Stimulated activated naive CD4-positive, alpha-beta T cell treated with Interleukin-2 at 50 U/mL for 16 hours (primary cell): ENCODE measurements around the gene LMNA.
"Not testable (repeated sequence)": the region's sequence is repeated elsewhere in the genome, so short reads cannot be mapped to it uniquely, and the experiment has no call there.

Experiments
- DNase-seq: peaks from one replicate; lab custom pipeline; 2025; lab: John Stamatoyannopoulos, UW

Gene LMNA

GRCh38 chr1:156114101-156114918, at the start of gene LMNA:
Gene LMNA (plus strand): TSS chr1:156114711. CDS start chr1:156114919, 208 bp downstream.
- DNase-seq, result peak; percentile 88

- DNase-seq, result no peak
Measured at GRCh38 chr1:156065212-156065611, 49.3 kb upstream of the LMNA start.

- DNase-seq, result no peak
Measured at GRCh38 chr1:156065871-156066270, 48.6 kb upstream of the LMNA start.

GRCh38 chr1:156067262-156067661, 47.2 kb upstream of the LMNA start:
- no peak for DNase-seq

GRCh38 chr1:156069490-156070455, 44.7 kb upstream of the LMNA start:
- no peak for DNase-seq

GRCh38 chr1:156070548-156070947, 44.0 kb upstream of the LMNA start:
- no peak for DNase-seq

- not testable (repeated sequence) for DNase-seq
Measured at GRCh38 chr1:156071332-156071816, 43.1 kb upstream of the LMNA start.

- no peak for DNase-seq
Measured at GRCh38 chr1:156072251-156072650, 42.3 kb upstream of the LMNA start.

- DNase-seq, result no peak
Measured at GRCh38 chr1:156073110-156073687, 41.3 kb upstream of the LMNA start.

GRCh38 chr1:156073740-156074139, 40.8 kb upstream of the LMNA start:
- no peak for DNase-seq

GRCh38 chr1:156074661-156075060, 39.9 kb upstream of the LMNA start:
- DNase-seq, result no peak

- no peak for DNase-seq
Measured at GRCh38 chr1:156075162-156075561, 39.3 kb upstream of the LMNA start.

- no peak for DNase-seq
Measured at GRCh38 chr1:156075775-156076204, 38.7 kb upstream of the LMNA start.

- no peak for DNase-seq
Measured at GRCh38 chr1:156076609-156077429, 37.7 kb upstream of the LMNA start.

GRCh38 chr1:156077430-156077760, 37.1 kb upstream of the LMNA start:
- no peak for DNase-seq

GRCh38 chr1:156078728-156079127, 35.8 kb upstream of the LMNA start:
- DNase-seq, result no peak

- no peak for DNase-seq
Measured at GRCh38 chr1:156079762-156080161, 34.7 kb upstream of the LMNA start.

- no peak for DNase-seq
Measured at GRCh38 chr1:156080241-156080862, 34.2 kb upstream of the LMNA start.

- DNase-seq, result no peak
Measured at GRCh38 chr1:156080863-156081179, 33.7 kb upstream of the LMNA start.

- no peak for DNase-seq
Measured at GRCh38 chr1:156081180-156081916, 33.2 kb upstream of the LMNA start.

- no peak for DNase-seq
Measured at GRCh38 chr1:156081917-156082308, 32.6 kb upstream of the LMNA start.
